Spleen (tissue), 11 donors: ENCODE measurements around the gene HCFC1R1. TPM values are rescaled to one million over a fixed set of nuclear protein-coding genes. Genes with fewer than 3 reads are reported as not detected.

Experiments
- DNase-seq: peaks from one replicate; pipeline ENCODE4 v3.0.0-alpha.2; 2020
- H3K27ac ChIP-seq, 8 donors: fragments of 200-600 bp; sonication (generic) in 7 of 8; 1 replicate in 4 of 8; 2 replicates in 4 of 8; pipeline versions ENCODE4 v1.5.0 to v1.8.0; 2016 to 2021; ENCODE audit warnings: inconsistent platforms in 4 of 8, mild to moderate bottlenecking in 4 of 8, moderate library complexity in 1 of 8
- H3K27me3 ChIP-seq, 7 donors: fragments of 200-600 bp; sonication (generic) in 6 of 7; replicated peaks in 1 of 7; 1 replicate in 4 of 7; 2 replicates in 3 of 7; pipeline versions ENCODE4 v1.5.0 to v1.8.0; 2016 to 2021; ENCODE audit warnings: inconsistent platforms in 3 of 7, mild to moderate bottlenecking in 1 of 7
- H3K36me3 ChIP-seq, 6 donors: fragments of 200-600 bp; sonication (generic) in 5 of 6; 1 replicate in 4 of 6; 2 replicates in 2 of 6; pipeline versions ENCODE4 v1.5.0 to v1.8.0; 2016 to 2021; ENCODE audit warnings: inconsistent platforms in 2 of 6
- H3K4me1 ChIP-seq, 6 donors: fragments of 200-600 bp; sonication (generic) in 5 of 6; 1 replicate in 3 of 6; 2 replicates in 3 of 6; pipeline versions ENCODE4 v1.5.0 to v1.8.0; 2016 to 2021; ENCODE audit warnings: inconsistent platforms in 3 of 6
- H3K4me3 ChIP-seq, 8 donors: fragments of 200-600 bp; sonication (generic) in 7 of 8; 1 replicate in 4 of 8; 2 replicates in 4 of 8; pipeline versions ENCODE4 v1.5.0 to v1.8.0; 2016 to 2021; ENCODE audit warnings: inconsistent platforms in 4 of 8, mild to moderate bottlenecking in 4 of 8, moderate library complexity in 2 of 8
- H3K9me3 ChIP-seq, 8 donors: fragments of 200-600 bp; sonication (generic) in 7 of 8; 1 replicate in 4 of 8; 2 replicates in 4 of 8; pipeline versions ENCODE4 v1.5.0 to v1.8.0; 2016 to 2021; ENCODE audit warnings: inconsistent platforms in 4 of 8
- POLR2A ChIP-seq, 3 donors: fragments of 450-650 bp; IDR thresholded peaks; one replicate each; pipeline ENCODE4 v1.5.1; 2017; ENCODE audit warnings: antibody characterized with exemption in 3 of 3, mild to moderate bottlenecking in 1 of 3
- POLR2AphosphoS5 ChIP-seq, 3 donors: sonication (generic); formaldehyde crosslinking; IDR thresholded peaks; one replicate each; pipeline ENCODE4 v1.5.1; 2017; ENCODE audit warnings: antibody characterized with exemption in 3 of 3
- WGBS, 5 donors: extraction: QIAGEN DNeasy Blood & Tissue Kit in 3 of 5; methylation state at CpG; one replicate each; pipeline versions ENCODE4 v1.1.5 to v1.1.7; 2013 to 2018; 5-methylcytosine and 5-hydroxymethylcytosine counted together
- intact Hi-C: fragments of 100-400 bp; cut with DNase I; formaldehyde crosslinking; loops from one replicate; pipeline ENCODE4 v1.15.0; 2023; ENCODE audit warnings: low total_unique reads
- polyA plus RNA-seq, 3 donors: library from polyadenylated mRNA; stranded (reverse); fragments of 200-250 nt; gene quantifications; one replicate each; pipeline ENCODE4 v1.2.1, GENCODE V29; 2013
- total RNA-seq, 7 donors: library from RNA; depleted of rRNA in 3 of 7; stranded (reverse); fragments of >200 nt in 3 of 7; fragmentation: NEBNext Ultra II Directional in 4 of 7; extraction: Animal tissue kit (Norgen Biotek cat#: 25700) in 4 of 7; gene quantifications; one replicate each; pipeline versions ENCODE4 v1.1.0 to v1.2.1, GENCODE V29; 2016 to 2021
- TF ChIP-seq, protein P1 (sequence below), 11 experiments: fragments of 200-600 bp in 7 of 11; fragments of 450-650 bp in 4 of 11; sonication (generic) in 4 of 11; IDR thresholded peaks in 8 of 11; conservative IDR thresholded peaks in 3 of 11; 1 replicate in 7 of 11; 2 replicates in 4 of 11; pipeline versions ENCODE4 v1.4.0 to v1.8.0; 2016 to 2021; ENCODE audit warnings: antibody characterized with exemption in 11 of 11, inconsistent platforms in 4 of 11, mild to moderate bottlenecking in 1 of 11
- donor health status: healthy with polysubstance abuse.
- donor health status: DM: no; HTN: no; CAD: no; lungs with moderate emphysema.
- donor health status: DM: no; HTN: no; CAD: no.
- donor health status: Bipolar disorder and iron deficiency.
- donor health status: healthy.
- donor health status: DM: no; HTN: no; CAD: no.
- donor health status: DM: yes; HTN: yes; CAD: no.

HCFC1R1 gene
- total and polyA plus RNA-seq, 10 donors: 15.5 to 74.5 (median 27.2) TPM

DNA sequence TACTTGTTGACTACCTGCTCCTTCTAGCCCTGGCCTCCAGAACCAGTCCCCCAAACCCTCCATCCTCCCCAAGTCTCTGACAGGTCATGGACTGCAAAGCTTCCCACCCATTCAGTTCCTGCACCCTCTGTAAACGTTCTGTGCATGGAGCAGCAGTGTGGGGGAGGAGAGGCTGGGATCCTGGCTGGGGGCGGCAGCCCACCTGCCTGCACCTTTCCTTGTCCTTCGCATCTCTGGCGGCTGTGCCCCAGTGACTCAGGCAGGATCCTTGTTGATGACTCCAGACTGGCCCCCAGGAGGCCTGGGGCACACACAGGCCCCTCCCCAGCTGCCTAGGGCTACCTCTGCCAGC is 41.9 kb downstream of the HCFC1R1 start:
- H3K27ac ChIP-seq: peak overlapping the region in 1 of 8 donors; percentile 91
- no peak for DNase-seq

GRCh38 chr16:2981177-2981898 is 42.4 kb downstream of the HCFC1R1 start:
- WGBS, 5 donors: 63 to 82% (median 63%) methylated on average over 33 of the region's 33 CpGs
- TF ChIP-seq POLR2A (IDR thresholded peaks at IDR 0.05) (no peak), POLR2AphosphoS5 (IDR thresholded peaks at IDR 0.05) (no peak)
- TF ChIP-seq, protein P1, sequence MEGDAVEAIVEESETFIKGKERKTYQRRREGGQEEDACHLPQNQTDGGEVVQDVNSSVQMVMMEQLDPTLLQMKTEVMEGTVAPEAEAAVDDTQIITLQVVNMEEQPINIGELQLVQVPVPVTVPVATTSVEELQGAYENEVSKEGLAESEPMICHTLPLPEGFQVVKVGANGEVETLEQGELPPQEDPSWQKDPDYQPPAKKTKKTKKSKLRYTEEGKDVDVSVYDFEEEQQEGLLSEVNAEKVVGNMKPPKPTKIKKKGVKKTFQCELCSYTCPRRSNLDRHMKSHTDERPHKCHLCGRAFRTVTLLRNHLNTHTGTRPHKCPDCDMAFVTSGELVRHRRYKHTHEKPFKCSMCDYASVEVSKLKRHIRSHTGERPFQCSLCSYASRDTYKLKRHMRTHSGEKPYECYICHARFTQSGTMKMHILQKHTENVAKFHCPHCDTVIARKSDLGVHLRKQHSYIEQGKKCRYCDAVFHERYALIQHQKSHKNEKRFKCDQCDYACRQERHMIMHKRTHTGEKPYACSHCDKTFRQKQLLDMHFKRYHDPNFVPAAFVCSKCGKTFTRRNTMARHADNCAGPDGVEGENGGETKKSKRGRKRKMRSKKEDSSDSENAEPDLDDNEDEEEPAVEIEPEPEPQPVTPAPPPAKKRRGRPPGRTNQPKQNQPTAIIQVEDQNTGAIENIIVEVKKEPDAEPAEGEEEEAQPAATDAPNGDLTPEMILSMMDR (IDR thresholded peaks at IDR 0.05 in 8 of 11, conservative IDR thresholded peaks at IDR 0.05 in 3 of 11): no peak
- Histone ChIP-seq H3K36me3 (peaks cover 0 to 14% (median 0%) of the 10 kb centered on the region in 6 donors), H3K4me1 (peaks cover 16 to 64% (median 38%) of the 10 kb centered on the region in 6 donors), H3K27ac (peak overlapping the region in 4 of 8 donors; percentile 89 to 94 (median 92)), H3K9me3 (no peaks in the 10 kb centered on the region), H3K4me3 (peak overlapping the region in 5 of 8 donors; percentile 64 to 90 (median 73)), H3K27me3 (peaks cover 0 to 22% (median 5%) of the 10 kb centered on the region in 7 donors)
- intact Hi-C loops: no loop called here
- no peak for DNase-seq

More for the DNA sequence above, 41.9 kb downstream of the HCFC1R1 start:
- 65 to 85% (median 75%) methylated on average over 4 of the region's 4 CpGs for WGBS, 5 donors
- Histone ChIP-seq H3K36me3 (peaks cover 0 to 9% (median 0%) of the 10 kb centered on the region in 6 donors), H3K4me1 (peaks cover 16 to 65% (median 38%) of the 10 kb centered on the region in 6 donors), H3K9me3 (no peaks in the 10 kb centered on the region), H3K4me3 (no peak overlapping the region), H3K27me3 (peaks cover 0 to 26% (median 5%) of the 10 kb centered on the region in 7 donors)
- TF ChIP-seq POLR2AphosphoS5 (IDR thresholded peaks at IDR 0.05): no peak
- intact Hi-C loops: no loop called here

- H3K4me3 ChIP-seq: peak within 1 kb of the TSS; percentile 49 to 90 (median 73)
- peaks cover 16 to 57% (median 35%) of the 10 kb centered on the region in 6 donors for H3K4me1 ChIP-seq
- WGBS, 5 donors: 6 to 14% (median 7%) methylated on average over 41 to 91 of the region's 91 CpGs
- DNase-seq: peak; percentile 98
- H3K27me3 ChIP-seq: peaks cover 0 to 21% (median 5%) of the 10 kb centered on the region in 7 donors
- no peaks in the 10 kb centered on the region for H3K9me3 ChIP-seq
- intact Hi-C loops: no loop called here
- TF ChIP-seq POLR2A (IDR thresholded peaks at IDR 0.05) (peak; percentile 39 to 94 (median 91)), POLR2AphosphoS5 (IDR thresholded peaks at IDR 0.05) (peak; percentile 99)
- TF ChIP-seq, protein P1 (IDR thresholded peaks at IDR 0.05 in 8 of 11, conservative IDR thresholded peaks at IDR 0.05 in 3 of 11): peak in 1 of 11 experiments; percentile 36
- H3K27ac ChIP-seq: peak within 1 kb of the TSS; percentile 87 to 94 (median 91)
- H3K36me3 ChIP-seq: peaks cover 0 to 23% (median 0%) of the 10 kb centered on the region in 6 donors
Observed at GRCh38 chr16:2980227-2981176, 43.2 kb downstream of the HCFC1R1 start, which contains the start of gene PKMYT1. TSS of gene PKMYT1 (minus strand) at chr16:2980446. CDS start at chr16:2979657, 789 bp downstream.

DNA sequence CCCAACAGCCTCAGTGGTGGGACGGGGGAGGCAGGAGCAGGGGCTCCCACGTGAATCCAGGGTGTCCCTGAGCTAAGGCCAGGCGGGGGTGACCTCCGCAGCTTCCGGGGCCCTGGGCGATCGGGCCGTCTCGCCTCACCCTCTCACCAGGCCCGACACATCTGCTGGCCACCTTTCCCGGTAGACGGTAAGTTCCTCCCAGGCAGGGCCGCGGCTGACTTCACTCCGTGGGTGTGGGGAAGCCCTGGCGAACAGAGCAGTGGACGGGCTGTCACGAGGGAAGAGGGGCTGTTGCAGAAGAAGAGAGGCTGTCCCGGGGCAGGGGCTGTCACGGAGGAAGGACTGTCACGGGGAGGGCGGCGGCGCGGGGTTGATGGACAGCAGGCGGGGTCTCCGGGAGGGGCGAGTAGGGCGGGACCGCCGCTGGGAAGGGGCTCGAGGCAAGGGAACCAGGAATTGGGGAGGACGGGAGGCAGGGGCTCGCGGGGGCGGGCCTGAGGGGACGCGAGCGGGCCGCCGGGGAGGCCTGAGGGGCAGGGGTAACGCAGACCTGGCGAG is 44.0 kb downstream of the HCFC1R1 start:
- DNase-seq: no peak
- 1 to 13% (median 7%) methylated on average over 23 to 43 of the region's 43 CpGs for WGBS, 5 donors
- Histone ChIP-seq H3K9me3 (no peaks in the 10 kb centered on the region), H3K27ac (peak overlapping the region in 4 of 8 donors; percentile 89 to 94 (median 92)), H3K27me3 (peaks cover 0 to 19% (median 5%) of the 10 kb centered on the region in 7 donors), H3K36me3 (peaks cover 0 to 30% (median 0%) of the 10 kb centered on the region in 6 donors), H3K4me3 (peak overlapping the region; percentile 49 to 90 (median 73)), H3K4me1 (peaks cover 16 to 53% (median 35%) of the 10 kb centered on the region in 6 donors)
- intact Hi-C loops: no loop called here
- TF ChIP-seq, protein P1 (IDR thresholded peaks at IDR 0.05 in 8 of 11, conservative IDR thresholded peaks at IDR 0.05 in 3 of 11): no peak
- no peak for TF ChIP-seq POLR2AphosphoS5 (IDR thresholded peaks at IDR 0.05)
- TF ChIP-seq POLR2A (IDR thresholded peaks at IDR 0.05): no peak
